ENCODE results near the gene KRTAP9-2. TPM values are rescaled to one million over a fixed set of nuclear protein-coding genes. Genes with fewer than 3 reads are reported as not detected.
"Not testable (repeated sequence)": the region's sequence is repeated elsewhere in the genome, so short reads cannot be mapped to it uniquely, and the experiment has no call there.

Gene KRTAP9-2
- total RNA-seq, 1 donor from 2014 or later: not detected

DNA sequence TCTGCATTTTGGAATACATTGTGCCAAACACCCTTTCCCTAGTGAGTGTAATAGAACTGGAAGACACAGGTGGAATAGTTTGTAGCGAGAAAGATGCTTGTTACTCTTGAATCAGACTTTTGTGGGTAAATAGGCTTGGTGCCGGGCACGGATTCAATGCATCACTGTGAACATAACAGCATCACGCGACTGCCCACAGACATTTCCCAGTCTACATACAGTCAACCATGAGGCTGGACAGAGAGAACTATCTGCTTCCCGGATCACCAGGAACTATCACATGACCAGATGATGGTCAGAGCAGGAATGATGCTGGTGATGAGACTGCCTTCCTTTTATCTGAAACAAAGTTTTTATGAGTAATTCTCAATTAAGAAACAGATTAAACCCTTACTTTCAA is 397 bp upstream of the KRTAP9-2 start:
- peaks cover 4% of the 10 kb centered on the region for H3K4me1 Mint-ChIP-seq
- no peaks in the 10 kb centered on the region for H3K36me3 Mint-ChIP-seq (ENCODE audit: low read depth)
- no peak for TF ChIP-seq CTCF (conservative IDR thresholded peaks at IDR 0.05)
- H3K9me3 Mint-ChIP-seq: no peaks in the 10 kb centered on the region
- peaks cover 34% of the 10 kb centered on the region for H3K27me3 Mint-ChIP-seq (ENCODE audit: low read depth)
- H3K27ac Mint-ChIP-seq (ENCODE audit: unreplicated experiment): no peak overlapping the region
- no peak for DNase-seq (ENCODE audit: low read depth, low spot score)
- no peak overlapping the region for H3K4me3 Mint-ChIP-seq

DNA sequence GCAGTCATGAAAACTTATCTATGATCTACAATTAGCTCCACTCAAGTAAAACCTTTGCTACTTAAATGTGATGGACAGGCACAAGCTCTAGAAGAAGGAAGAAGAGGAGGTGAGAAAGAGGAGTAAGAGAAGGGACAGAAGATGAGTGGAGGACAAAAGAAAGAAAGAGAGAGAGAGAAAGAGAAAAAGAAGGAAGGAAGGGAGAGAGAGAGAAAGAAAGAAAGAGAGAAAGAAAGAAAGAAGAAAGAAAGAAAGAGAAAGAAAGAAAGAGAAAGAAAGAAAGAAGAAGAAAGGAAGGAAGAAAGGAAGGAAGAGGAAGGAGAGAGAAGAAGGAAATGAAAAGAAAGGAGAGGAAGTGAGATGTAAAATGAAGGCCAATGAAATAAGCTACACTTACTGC is 3.6 kb downstream of the KRTAP9-2 start:
- Mint-ChIP-seq H3K27me3 (ENCODE audit: low read depth) (peaks cover 51% of the 10 kb centered on the region), H3K36me3 (ENCODE audit: low read depth) (no peaks in the 10 kb centered on the region), H3K27ac (ENCODE audit: unreplicated experiment) (no peak overlapping the region), H3K4me3 (no peak overlapping the region), H3K4me1 (no peaks in the 10 kb centered on the region), H3K9me3 (no peaks in the 10 kb centered on the region)
- TF ChIP-seq CTCF (conservative IDR thresholded peaks at IDR 0.05): no peak
- DNase-seq (ENCODE audit: low read depth, low spot score): no peak

DNA sequence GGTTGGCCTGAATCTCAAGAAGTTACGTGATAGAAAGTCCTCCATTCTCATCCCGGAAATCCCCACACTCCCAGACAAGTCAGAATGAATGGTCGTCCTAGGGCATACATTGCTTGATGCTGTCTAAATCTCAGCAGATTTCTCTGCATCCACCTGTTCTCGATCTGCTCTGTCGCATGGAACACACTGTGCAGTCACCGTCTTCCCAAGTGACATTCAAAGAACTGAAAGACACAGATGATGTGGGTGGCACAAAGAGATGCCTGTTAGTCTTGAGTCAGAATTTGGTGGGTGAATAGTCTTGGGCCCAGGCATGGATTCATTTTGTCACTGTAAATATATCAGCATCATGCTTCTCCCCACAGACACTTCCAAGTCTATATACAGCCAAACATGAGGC is 5.3 kb downstream of the KRTAP9-2 start:
- no peak overlapping the region for H3K27ac Mint-ChIP-seq (ENCODE audit: unreplicated experiment)
- no peak overlapping the region for H3K4me3 Mint-ChIP-seq

DNA sequence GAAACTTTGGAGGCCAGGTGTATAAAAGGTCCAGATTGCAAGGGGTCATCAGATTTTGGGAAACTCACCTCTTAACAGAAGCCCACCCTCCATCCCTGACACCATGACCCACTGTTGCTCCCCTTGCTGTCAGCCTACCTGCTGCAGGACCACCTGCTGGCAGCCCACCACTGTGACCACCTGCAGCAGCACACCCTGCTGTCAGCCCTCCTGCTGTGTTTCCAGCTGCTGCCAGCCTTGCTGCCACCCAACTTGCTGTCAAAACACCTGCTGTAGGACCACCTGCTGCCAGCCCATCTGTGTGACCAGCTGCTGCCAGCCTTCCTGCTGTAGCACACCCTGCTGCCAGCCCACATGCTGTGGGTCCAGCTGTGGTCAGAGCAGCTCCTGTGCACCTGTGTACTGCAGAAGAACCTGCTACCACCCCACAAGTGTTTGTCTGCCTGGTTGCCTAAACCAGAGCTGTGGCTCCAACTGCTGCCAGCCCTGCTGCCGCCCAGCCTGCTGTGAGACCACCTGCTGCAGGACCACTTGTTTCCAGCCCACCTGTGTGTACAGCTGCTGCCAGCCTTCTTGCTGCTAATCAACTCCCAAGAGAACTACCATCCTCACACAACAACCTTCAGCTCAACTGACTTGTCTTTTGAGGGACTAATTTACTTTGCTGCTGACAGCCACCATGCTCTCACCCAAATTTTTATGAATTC is 6.1 kb downstream of the KRTAP9-2 start, which contains the start of gene KRTAP9-3:
TSS of gene KRTAP9-3 (plus strand) at position 51 of the 707 bp plus-strand sequence. CDS start at position 104, 53 bp downstream.
- peaks cover 69% of the 10 kb centered on the region for H3K27me3 Mint-ChIP-seq (ENCODE audit: low read depth)
- not testable (repeated sequence) for H3K27ac Mint-ChIP-seq (ENCODE audit: unreplicated experiment); H3K36me3 Mint-ChIP-seq (ENCODE audit: low read depth); H3K4me3 Mint-ChIP-seq; H3K4me1 Mint-ChIP-seq; H3K9me3 Mint-ChIP-seq; DNase-seq (ENCODE audit: low read depth, low spot score)

More for the DNA sequence above, 5.3 kb downstream of the KRTAP9-2 start:
- TF ChIP-seq CTCF (conservative IDR thresholded peaks at IDR 0.05): no peak
- Mint-ChIP-seq H3K9me3 (no peaks in the 10 kb centered on the region), H3K4me1 (no peaks in the 10 kb centered on the region), H3K27me3 (ENCODE audit: low read depth) (peaks cover 65% of the 10 kb centered on the region), H3K36me3 (ENCODE audit: low read depth) (no peaks in the 10 kb centered on the region)
- DNase-seq (ENCODE audit: low read depth, low spot score): no peak

DNA sequence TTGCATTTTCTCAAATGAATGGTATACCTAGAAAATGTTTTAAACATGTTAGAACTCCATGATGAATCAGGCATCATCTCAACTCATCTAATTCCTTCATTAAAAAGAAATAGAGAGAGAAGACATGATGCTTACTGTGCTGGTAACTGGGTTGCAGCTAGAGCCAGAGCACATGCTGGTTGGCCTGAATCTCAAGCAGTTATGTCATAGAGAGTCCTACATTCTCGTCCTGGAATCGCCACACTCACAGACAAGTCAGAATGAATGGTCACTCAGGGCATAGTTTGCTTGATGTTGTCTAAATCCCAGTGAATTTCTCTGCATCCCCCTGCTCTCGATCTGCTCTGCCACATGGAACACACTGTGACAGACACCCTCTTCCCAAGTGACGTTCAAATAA is 10.7 kb downstream of the KRTAP9-2 start:
- H3K4me1 Mint-ChIP-seq; H3K4me3 Mint-ChIP-seq; H3K36me3 Mint-ChIP-seq (ENCODE audit: low read depth); H3K27ac Mint-ChIP-seq (ENCODE audit: unreplicated experiment); H3K9me3 Mint-ChIP-seq; DNase-seq (ENCODE audit: low read depth, low spot score): not testable (repeated sequence)
- H3K27me3 Mint-ChIP-seq (ENCODE audit: low read depth): peaks cover 67% of the 10 kb centered on the region

DNA sequence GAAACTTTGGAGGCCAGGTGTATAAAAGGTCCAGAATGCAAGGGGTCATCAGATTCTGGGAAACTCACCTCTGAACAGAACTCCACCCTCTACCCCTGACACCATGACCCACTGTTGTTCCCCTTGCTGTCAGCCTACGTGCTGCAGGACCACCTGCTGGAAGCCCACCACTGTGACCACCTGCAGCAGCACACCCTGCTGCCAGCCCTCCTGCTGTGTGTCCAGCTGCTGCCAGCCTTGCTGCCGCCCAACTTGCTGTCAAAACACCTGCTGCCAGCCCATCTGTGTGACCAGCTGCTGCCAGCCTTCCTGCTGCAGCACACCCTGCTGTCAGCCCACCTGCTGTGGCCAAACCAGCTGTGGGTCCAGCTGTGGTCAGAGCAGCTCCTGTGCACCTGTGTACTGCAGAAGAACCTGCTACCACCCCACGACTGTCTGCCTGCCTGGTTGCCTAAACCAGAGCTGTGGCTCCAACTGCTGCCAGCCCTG is 11.5 kb downstream of the KRTAP9-2 start, which contains the start of gene KRTAP9-8:
TSS of gene KRTAP9-8 (plus strand) at position 51 of the 489 bp plus-strand sequence. CDS start at position 104, 53 bp downstream.
- H3K4me3 Mint-ChIP-seq; H3K9me3 Mint-ChIP-seq; DNase-seq (ENCODE audit: low read depth, low spot score); H3K36me3 Mint-ChIP-seq (ENCODE audit: low read depth); H3K4me1 Mint-ChIP-seq; H3K27ac Mint-ChIP-seq (ENCODE audit: unreplicated experiment): not testable (repeated sequence)
- H3K27me3 Mint-ChIP-seq (ENCODE audit: low read depth): peaks cover 69% of the 10 kb centered on the region

DNA sequence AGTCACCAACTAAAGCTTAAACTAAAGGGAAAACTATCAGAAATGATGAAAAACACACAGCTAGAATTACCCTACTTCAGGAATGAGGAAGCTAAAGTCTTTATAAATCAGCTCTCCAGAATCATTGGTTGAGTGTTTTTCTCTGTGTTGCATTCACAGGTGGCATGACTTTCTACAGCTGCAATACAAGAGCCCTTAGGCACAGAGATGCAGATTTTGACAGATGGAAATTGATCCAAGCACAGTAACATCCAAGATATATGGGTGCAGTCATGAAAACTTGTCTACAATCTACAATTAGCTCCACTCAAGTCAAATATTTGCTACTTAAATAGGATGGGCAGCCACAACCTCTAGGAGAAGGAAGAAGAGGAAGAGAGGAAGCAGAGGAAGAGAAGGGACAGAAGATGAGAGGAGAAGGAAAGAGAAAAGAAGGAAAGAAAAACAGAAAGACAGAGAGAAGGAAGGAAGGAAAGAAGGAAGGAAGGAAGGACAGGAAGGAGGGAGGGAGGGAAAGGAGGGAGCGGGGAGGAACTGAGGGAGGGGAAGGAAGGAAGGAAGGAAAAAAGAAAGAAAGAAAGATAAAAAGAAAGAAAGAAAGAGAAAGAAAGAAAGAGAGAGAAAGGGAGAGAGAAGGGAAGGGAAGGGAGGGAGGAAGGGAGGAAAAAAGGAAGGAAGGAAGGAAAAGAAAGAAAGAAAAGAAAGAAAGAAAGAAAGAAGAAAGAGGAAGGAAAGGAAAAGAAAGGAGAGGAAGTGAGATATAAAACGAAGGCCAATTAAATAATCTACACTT is 20.7 kb downstream of the KRTAP9-2 start:
- H3K4me3 Mint-ChIP-seq; H3K36me3 Mint-ChIP-seq (ENCODE audit: low read depth); DNase-seq (ENCODE audit: low read depth, low spot score); H3K4me1 Mint-ChIP-seq; H3K27ac Mint-ChIP-seq (ENCODE audit: unreplicated experiment); H3K9me3 Mint-ChIP-seq: not testable (repeated sequence)
- H3K27me3 Mint-ChIP-seq (ENCODE audit: low read depth): peaks cover 78% of the 10 kb centered on the region

- H3K4me1 Mint-ChIP-seq: not testable (repeated sequence)
- peaks cover 83% of the 10 kb centered on the region for H3K27me3 Mint-ChIP-seq (ENCODE audit: low read depth)
Observed at GRCh38 chr17:41249637-41250240, 23.3 kb downstream of the KRTAP9-2 start, which contains the start of gene KRTAP9-4. KRTAP9-4 (plus strand) TSS chr17:41249687; CDS start chr17:41249721, 34 bp downstream.

More at GRCh38 chr17:41249637-41250240, 23.3 kb downstream of the KRTAP9-2 start, which contains the start of gene KRTAP9-4:
- not testable (repeated sequence) for H3K27ac Mint-ChIP-seq (ENCODE audit: unreplicated experiment); DNase-seq (ENCODE audit: low read depth, low spot score); H3K36me3 Mint-ChIP-seq (ENCODE audit: low read depth); H3K9me3 Mint-ChIP-seq; H3K4me3 Mint-ChIP-seq
